ENCODE results near the gene ABCA9. TPM values are rescaled to one million over a fixed set of nuclear protein-coding genes. Genes with fewer than 3 reads are reported as not detected.
A peak's percentile ranks its signal among the peaks of the same experiment; 100 is the strongest.

ABCA9 gene
- total RNA-seq, 1 experiment from 2014 or later: not detected

DNA sequence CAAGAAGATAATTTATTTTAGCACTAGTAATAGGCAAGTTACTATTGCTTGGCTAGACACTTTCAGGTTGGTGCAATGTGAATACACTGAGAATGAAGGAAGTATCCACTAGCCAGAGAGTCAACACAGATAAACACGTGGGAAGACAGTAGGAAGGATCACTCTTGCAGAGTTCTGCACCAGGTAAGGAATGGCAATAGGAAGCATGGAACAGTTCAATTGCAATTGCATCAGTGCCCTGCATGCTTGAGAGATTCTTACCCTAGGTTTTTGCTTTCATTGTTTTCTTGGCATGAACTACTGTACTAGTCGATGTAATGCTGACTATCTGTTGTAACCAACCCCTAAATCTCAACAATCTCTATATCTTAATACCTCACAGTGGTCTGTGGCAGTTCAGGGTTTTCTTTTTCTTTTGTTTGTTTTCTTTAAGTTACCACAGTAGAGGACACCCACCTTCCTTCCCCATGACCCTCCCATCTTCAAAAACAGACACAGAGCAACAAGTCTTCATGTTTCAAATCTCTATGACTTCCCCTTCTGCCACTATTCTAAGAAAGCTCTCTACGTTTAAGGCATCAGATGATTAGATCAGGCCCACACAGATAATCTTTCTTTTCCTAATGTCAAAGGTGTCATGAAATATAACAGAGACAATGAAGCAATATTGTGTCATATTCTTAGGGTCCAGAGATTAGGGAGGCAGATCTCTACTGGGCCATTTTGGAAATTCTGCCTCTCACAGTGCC, 87.5 kb downstream of the ABCA9 start:
- Histone ChIP-seq H3K4me3 (ENCODE audit: low read length) (no peak overlapping the region), H2AFZ (ENCODE audit: low read length) (no peak overlapping the region), H3K4me2 (ENCODE audit: low read length) (no peak overlapping the region), H3F3A (ENCODE audit: low read length, unreplicated experiment) (no peaks in the 10 kb centered on the region), H3K27ac (ENCODE audit: low read length) (no peak overlapping the region), H3K9me3 (ENCODE audit: low read length) (no peaks in the 10 kb centered on the region), H4K20me1 (ENCODE audit: low read length) (no peaks in the 10 kb centered on the region), H3K79me2 (ENCODE audit: low read length) (no peaks in the 10 kb centered on the region), H3K4me1 (ENCODE audit: insufficient read depth, low read length) (no peaks in the 10 kb centered on the region), H3K9me2 (replicated peaks; ENCODE audit: low read length) (no peaks in the 10 kb centered on the region), H3K36me3 (ENCODE audit: low read depth, low read length) (no peaks in the 10 kb centered on the region), H3K27me3 (ENCODE audit: low read length) (peaks cover 8% of the 10 kb centered on the region), H3K9ac (ENCODE audit: low read length) (no peak overlapping the region)
- BruUV-seq (replicated peaks): no TSS peak
- ChIA-PET POLR2A (ENCODE audit: unreplicated experiment) (interaction anchor here (0.6 kb wide), 1 partner anchor 386 kb away, joined by 4 read pairs; no protein-coding TSS in a partner anchor), CTCF (no interaction called here)
- intact Hi-C loops (cut with micrococcal nuclease): no loop called here
- ATAC-seq: no peak
- no peak for DNase-seq
- TF ChIP-seq EZH2 (IDR thresholded peaks at IDR 0.05; ENCODE audit: low read length, unreplicated experiment): no peak
- no peak for TF ChIP-seq CTCF (conservative IDR thresholded peaks at IDR 0.05; ENCODE audit: low read depth, low read length)

- TF ChIP-seq EZH2phosphoT487 (IDR thresholded peaks at IDR 0.05; ENCODE audit: borderline replicate concordance, low read length): no peak
- peak; percentile 89 for TF ChIP-seq CTCF (conservative IDR thresholded peaks at IDR 0.05; ENCODE audit: low read depth, low read length)
- TF ChIP-seq EZH2 (IDR thresholded peaks at IDR 0.05; ENCODE audit: low read length, unreplicated experiment): no peak
- H3K36me3 ChIP-seq (ENCODE audit: low read depth, low read length): no peaks in the 10 kb centered on the region
- H3K4me2 ChIP-seq (ENCODE audit: low read length): no peak overlapping the region
- no peaks in the 10 kb centered on the region for H3K4me1 ChIP-seq (ENCODE audit: insufficient read depth, low read length)
- ChIA-PET CTCF (no interaction called here), POLR2A (ENCODE audit: unreplicated experiment) (no interaction called here)
- H3F3A ChIP-seq (ENCODE audit: low read length, unreplicated experiment): no peaks in the 10 kb centered on the region
- DNase-seq (peak; percentile 62), ATAC-seq (peak; percentile 65)
- no TSS peak for BruUV-seq (replicated peaks)
- no peak overlapping the region for H3K27ac ChIP-seq (ENCODE audit: low read length)
- H2AFZ ChIP-seq (ENCODE audit: low read length): no peak overlapping the region
- H3K9ac ChIP-seq (ENCODE audit: low read length): no peak overlapping the region
- peaks cover 8% of the 10 kb centered on the region for H3K27me3 ChIP-seq (ENCODE audit: low read length)
- no peaks in the 10 kb centered on the region for H3K9me2 ChIP-seq (replicated peaks; ENCODE audit: low read length)
- H3K79me2 ChIP-seq (ENCODE audit: low read length): no peaks in the 10 kb centered on the region
- no peak overlapping the region for H3K4me3 ChIP-seq (ENCODE audit: low read length)
- no peaks in the 10 kb centered on the region for H4K20me1 ChIP-seq (ENCODE audit: low read length)
- intact Hi-C loops (cut with micrococcal nuclease): loop anchor here (1.0 kb wide), 4 partner anchors 66 to 263 kb away; no protein-coding TSS in a partner anchor
- no peaks in the 10 kb centered on the region for H3K9me3 ChIP-seq (ENCODE audit: low read length)
These were observed 88.5 kb downstream of the ABCA9 start for GRCh38 chr17:68972119-68972704.

GRCh38 chr17:68969101-68969500, 91.6 kb downstream of the ABCA9 start:
- Histone ChIP-seq H3K36me3 (ENCODE audit: low read depth, low read length) (no peaks in the 10 kb centered on the region), H3K27ac (ENCODE audit: low read length) (no peak overlapping the region), H3F3A (ENCODE audit: low read length, unreplicated experiment) (no peaks in the 10 kb centered on the region), H3K4me2 (ENCODE audit: low read length) (no peak overlapping the region), H3K9ac (ENCODE audit: low read length) (no peak overlapping the region), H3K9me3 (ENCODE audit: low read length) (no peaks in the 10 kb centered on the region), H3K79me2 (ENCODE audit: low read length) (no peaks in the 10 kb centered on the region), H2AFZ (ENCODE audit: low read length) (no peak overlapping the region), H3K4me3 (ENCODE audit: low read length) (no peak overlapping the region), H3K9me2 (replicated peaks; ENCODE audit: low read length) (no peaks in the 10 kb centered on the region), H4K20me1 (ENCODE audit: low read length) (no peaks in the 10 kb centered on the region), H3K27me3 (ENCODE audit: low read length) (peaks cover 8% of the 10 kb centered on the region), H3K4me1 (ENCODE audit: insufficient read depth, low read length) (no peaks in the 10 kb centered on the region)
- ChIA-PET CTCF (interaction anchor here (0.6 to 0.8 kb wide), 2 partner anchors 174 to 703 kb away, joined by 4 read pairs; no protein-coding TSS in a partner anchor), POLR2A (ENCODE audit: unreplicated experiment) (no interaction called here)
- no TSS peak for BruUV-seq (replicated peaks)
- intact Hi-C loops (cut with micrococcal nuclease): no loop called here
- ATAC-seq: no peak
- TF ChIP-seq EZH2phosphoT487 (IDR thresholded peaks at IDR 0.05; ENCODE audit: borderline replicate concordance, low read length): no peak
- TF ChIP-seq CTCF (conservative IDR thresholded peaks at IDR 0.05; ENCODE audit: low read depth, low read length): no peak
- TF ChIP-seq EZH2 (IDR thresholded peaks at IDR 0.05; ENCODE audit: low read length, unreplicated experiment): no peak
- no peak for DNase-seq

Measured in PC-3 (cell line).